Fibroblast of upper back skin (primary cell): ENCODE results near the gene DCUN1D1.

ENCODE experiments used
- DNase-seq: peaks from one replicate; pipeline ENCODE4 v3.0.0-alpha.2; 2013

Gene DCUN1D1

DNA sequence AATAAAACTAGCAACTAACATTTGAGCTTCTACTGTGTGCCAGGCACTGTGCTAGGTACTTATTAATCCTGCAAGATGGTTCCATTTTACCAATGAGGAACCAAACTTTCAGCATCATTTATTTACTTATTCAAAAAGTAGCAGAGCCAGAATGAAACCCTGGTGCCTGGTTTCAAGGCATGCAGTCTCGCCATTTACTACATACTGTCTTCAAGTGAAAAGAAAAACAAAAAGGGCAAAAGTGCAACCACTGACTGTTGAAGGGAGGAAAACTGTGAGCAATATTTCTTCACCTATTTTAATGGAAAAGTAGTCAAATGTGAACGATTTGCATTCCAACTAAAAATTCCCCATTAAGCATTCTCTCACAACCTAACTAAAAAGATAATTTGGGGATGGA, 8.7 kb downstream of the DCUN1D1 start:
- DNase-seq, result no peak

DNA sequence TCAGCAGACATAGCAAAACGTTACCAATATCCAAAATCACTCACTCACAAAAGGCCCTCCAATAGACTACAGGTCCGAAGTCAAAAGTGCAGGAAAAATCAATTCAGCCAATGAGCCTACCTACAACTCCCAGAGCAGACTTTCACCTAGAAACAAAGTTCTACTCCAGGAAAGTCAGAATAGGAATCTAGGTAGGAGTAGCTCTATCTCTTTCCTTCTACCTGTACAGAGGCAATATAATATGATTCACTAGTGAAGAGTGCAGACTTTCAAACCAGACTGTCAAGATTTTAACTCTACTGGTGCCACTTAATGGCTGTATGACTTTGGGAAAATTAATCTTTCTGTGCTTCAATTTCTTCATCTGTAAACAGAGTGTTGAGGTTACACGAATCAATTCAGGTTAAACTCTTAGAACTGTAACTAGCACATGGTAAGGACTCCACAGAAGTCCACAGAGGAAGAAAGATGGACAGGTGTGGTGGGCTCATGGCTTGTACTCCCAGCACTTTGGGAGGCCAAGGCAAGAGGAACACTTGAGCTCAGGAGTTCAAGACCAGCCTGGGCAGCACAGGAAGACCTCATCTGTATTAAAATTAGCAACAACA, 9.4 kb downstream of the DCUN1D1 start:
- DNase-seq, result no peak

DNA sequence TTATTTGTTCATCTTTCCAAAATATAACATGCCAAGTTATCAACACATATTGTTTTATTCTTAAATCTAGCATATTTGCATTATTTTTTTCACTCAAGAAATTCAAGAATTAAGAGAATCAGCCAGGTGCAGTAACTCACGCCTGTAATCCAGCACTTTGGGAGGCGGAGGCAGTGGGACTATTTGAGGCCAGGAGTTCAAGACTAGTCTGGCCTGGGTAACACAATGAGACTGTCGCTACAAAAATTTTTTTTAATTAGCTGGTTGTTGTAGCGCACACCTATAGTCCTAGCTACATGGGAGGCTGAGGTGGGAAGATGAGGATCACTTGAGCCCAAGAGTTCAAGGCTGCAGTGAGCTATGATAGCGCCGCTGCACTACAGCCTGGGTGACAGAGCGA, 10.5 kb downstream of the DCUN1D1 start:
- no peak for DNase-seq

DNA sequence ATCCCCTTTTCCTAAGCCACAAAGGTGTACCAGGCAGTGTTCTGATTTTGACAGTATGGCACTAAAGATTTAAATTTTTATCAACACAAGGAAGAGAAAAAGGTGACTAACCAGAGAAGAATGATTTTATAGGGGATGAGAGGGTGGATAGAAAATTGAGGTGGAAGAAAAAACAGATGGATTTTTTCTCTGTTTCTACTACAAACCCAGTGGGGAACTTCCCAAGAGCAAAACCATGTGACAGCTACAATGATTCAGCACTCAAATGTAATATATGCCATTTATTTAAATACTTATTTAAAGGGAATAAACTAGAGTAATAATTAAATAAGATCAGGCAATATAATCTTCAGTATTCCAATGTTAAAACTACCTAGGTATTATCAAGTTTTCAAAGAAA, 11.1 kb downstream of the DCUN1D1 start:
- DNase-seq, result peak; percentile 62

DNA sequence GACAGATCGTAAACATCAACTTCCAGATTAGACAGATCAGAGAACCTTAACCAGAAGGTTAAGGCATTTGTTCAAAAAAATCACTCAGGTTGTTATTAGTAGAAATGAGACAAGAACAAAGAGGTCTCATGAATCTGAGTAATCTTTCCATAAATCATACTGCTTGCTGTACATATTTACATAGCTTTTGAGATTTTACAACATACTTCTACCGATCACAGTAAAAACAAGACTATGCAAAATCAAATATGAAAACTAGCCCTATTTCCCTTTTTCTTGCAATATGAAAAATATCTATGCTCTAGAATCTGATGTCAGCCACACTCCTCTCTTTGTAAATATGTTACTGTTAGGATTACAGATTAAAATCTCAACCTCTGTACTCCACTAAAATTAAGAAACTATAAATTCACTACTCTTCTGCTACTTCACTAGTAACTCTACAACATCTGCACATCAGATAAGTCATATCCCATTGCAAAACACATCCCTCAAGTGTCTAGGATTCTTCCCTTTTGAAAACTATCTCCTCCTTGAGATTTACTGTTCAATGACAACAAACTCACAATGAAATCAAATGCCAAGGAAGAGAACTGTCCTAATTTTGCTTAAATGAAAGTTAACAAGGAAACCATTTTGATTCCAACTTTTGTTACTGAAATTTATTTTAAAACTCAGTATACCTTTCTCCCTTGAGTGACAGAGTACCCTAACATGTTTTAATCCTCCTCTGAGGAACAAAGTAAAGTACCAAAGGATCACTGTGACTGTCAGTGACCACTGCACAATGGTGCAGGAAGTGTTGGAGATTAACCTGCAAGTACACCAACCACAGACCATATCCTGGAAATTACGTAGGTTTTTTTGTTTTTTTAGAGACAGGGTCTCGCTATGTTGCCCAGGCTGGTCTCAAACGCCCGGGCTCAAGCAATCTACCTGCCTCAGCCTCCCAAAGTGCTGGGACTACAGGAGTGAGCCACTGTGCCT, 12.8 kb downstream of the DCUN1D1 start:
- DNase-seq, result no peak

DNA sequence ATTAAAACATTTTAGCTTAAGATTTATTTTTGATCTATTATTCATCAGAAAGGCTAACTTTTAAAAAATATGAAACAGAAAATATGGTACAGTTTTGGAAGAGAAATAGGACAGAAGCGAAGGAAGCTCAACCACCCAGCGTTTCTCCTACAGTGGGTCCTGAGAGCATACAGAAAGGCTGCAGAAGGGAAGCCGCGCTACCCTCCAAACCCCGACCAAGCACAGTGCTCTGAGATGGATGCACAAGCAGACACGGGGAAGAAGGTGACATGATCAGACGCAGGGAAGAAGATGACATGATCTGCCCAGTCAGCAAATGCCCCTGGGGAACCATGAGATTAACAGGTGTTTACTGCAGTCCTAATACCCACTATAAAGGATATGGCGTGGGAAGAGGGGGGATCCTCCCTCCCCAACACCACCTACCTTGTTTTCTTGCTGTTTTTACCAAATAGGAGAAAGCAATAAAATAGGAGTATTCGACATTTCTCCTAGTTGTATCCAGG, 14.4 kb downstream of the DCUN1D1 start:
- DNase-seq, result no peak

DNA sequence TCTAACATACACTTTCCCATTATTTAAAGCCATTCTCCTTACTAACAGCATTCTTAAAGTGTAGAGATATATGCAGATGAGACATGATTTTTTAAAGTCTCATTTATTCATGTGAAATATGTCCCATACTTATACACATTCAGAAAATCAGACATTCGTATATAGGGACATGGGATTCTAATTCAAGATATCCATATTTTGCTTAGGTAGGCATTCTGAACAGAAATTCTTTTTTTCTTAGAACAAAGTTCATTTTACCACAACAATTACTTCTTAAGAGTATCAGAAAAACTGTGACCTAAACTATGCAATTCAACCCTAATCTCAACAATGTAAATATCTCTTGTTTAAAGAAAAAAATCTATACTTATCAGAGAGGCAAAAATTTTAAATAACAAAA, 16.2 kb downstream of the DCUN1D1 start:
- DNase-seq, result no peak

DNA sequence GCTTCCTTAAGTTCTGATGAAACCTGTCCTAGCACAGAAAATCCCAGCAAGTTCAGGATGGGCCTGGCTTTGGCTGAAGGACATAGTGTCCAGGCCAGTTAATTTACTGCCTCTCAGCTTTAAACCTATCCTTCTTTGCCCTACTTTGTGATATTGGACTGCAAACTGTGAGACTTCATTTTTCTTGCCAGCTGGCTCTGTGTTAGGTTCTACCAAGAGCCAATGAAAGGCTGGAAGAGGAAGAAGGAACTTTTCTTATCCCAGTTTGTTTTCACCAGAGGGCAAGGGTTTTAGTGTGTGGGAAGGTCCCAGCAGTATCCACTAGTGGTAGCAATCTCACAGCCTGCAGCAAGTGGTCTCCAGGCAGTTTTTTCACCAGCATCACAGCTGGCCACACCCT, 18.2 kb downstream of the DCUN1D1 start:
- no peak for DNase-seq

DNA sequence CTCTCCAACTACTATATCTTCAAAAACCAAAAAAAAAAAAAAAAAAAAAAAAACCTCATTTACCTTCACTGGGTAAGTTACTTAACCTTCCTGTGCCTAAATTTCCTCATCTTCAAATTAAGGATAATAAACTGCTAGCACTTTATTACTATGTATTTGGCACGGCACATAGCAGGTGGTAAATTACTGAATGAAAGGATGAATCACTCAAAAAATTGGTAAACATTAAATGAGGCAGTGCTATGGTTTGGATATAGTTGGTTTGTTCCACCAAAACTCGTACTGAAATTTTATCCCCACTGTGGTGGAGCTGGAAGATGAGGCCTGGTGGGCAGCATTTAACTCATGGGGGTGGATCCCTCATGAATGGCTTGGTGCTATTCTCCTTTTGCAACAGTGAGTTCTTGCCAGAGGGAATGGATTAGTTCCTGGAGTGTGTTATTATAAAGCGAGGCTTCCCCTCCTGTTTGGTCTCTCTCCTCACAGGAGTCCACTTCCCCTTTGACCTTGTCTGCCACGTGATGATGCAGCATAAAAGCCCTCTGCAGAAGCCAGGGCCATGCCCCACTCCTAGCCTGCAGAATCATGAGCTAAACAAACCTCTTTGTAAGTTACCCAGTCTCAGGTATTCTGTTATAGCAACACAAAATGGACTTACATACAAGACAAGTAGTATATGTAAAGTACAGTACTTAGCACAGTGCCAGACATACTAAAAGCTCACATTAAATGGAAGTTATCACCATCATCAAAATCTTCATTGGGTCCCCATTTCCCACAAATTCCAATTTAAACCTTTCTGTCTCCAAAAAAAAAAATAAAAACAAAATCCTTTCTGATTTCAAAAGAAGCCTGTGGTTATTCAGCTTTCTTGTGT, 20.6 kb downstream of the DCUN1D1 start:
- DNase-seq, result no peak

DNA sequence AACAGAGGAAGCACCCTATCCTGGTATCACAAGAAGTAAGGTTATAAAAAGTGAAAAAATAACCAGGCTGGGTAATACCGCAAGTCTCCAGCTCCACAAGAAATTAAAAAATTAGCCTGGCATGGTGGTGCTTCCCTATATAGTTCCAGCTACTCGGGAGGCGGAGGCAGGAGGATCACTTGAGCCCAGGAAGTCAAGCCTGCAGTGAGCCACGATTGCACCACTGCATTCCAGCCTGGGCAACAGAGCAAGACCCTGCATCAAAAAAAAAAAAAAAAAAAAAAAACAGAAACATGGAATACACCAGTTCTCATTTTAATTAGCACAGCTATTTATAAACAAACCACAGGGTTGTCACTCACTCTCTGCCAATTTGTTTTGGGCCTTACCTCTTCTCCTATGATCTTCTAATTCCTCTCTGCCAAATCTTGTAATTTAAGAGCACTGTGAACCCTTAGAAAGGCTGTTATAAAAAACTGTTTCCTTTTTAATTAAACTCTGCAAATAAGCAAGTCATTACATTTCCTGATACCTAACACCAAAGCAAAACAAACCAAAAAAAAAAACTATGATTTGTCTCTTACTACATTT, 22.6 kb downstream of the DCUN1D1 start:
- no peak for DNase-seq

DNA sequence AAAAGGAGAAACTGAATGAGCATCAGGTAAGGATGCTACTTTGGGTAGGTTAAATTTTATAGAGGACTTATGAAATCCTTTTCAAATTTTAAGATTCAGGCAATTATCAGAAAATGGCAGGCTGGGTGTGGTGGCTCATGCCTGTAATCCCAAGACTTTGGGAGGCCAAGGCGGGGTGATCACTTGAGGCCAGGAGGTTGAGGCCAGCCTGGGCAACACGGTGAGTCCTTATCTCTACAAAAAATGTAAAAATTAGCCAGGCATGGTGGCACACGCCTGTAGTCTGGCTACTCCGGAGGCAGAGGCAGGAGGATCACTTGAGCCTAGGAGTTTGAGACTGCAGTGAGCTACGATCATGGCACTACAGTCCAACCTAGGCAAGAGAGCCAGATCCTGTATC, 23.1 kb downstream of the DCUN1D1 start:
- no peak for DNase-seq

DNA sequence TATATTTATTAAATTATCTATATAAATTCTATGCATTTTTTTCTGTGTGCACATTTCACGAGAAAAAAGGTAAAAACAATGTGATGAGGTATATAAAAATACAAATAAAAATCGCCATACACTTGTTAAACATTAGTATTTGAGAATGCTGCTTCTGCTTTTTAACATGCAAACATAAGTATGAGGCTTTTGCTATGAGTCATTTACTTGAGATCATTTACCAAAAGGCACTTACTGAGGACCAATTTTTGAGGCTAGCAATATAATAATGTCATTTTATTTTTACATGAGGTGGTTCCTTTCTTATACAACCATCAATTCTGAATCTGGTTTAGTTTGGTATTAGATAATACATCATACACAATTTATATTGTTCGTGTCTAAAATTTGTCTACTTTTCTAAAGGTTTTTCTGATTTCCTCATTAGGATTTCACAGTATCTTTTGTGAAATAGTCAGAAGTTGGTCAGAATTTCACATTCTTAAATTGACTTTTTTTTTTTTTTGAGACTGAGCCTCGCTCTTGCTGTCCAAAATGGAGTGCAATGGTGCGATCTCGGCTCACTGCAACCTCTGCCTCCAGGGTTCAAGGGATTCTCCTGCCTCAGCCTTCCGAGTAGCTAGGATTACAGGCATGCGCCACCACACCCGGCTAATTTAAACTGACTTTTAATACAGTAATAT, 25.6 kb downstream of the DCUN1D1 start:
- no peak for DNase-seq

DNA sequence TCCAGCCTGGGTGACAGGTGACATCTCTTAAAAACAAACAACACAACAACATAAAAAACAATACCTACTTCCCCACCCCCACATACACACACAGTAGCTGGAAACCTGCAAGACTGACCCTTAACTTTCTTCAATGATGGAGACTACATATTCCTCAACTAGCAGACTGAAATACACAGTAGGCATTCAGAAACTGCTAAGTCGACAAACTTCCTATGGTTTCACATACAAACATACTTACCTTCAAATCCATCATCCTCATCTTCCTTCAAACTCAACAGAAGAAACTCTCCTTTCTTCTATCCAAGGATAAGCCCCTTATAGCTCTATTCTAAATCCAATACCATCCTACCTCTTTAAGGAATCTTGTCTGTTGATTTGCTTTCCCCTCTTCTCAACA, 30.6 kb downstream of the DCUN1D1 start:
- DNase-seq, result no peak

DNA sequence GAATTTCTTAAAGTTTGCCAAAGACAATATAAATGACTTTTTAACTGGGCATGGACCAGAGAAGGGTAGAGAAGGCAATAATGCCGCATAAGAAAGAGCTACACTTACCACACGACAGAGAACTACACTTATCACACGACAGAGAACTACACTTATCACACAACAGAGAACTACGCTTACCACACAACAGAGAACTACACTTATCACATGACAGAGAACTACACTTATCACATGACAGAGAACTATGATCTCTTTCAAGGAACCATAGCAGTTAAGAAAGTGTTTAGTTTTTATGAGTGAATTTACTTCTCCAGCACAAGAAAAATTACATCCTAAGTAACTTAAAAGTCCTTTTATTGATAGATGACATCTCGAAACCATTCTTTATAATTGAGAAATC, 32.0 kb downstream of the DCUN1D1 start:
- no peak for DNase-seq

DNA sequence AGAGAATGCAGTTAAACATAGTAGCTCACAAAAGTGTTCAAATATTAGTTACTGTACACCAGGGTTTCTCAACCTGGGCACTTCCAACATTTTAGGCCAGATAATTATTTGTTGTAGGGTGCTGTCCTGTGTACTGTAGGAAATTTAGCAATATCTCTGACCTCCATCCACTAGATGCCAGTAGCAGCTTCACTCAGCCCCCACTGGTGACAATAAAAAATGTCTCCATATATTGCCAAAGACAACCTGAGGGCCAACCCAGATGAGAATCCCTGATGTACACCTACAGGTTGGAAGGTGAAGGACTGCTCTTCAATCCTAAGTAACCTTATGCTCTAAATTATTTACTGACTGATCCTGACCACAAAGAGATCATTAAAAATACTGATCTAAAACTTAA, 32.5 kb downstream of the DCUN1D1 start:
- DNase-seq, result no peak

DNA sequence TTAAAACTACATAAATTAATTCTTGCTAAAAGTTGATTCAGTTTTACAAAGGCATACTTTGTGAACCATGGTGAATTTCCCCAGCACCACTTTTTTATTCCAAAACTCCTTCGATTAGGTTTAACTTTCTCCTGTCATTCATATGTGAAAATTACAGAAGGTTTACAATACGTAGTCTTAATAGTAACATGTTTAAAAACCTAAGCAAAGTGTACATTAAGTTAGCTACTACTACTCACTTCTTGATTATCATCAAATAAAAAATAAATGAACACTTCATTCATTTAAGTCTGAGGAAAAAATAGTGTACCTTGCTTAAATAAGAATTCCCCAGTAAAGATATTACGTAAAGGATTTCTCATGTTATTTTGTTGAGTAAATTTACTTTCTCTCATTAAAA, 38.6 kb downstream of the DCUN1D1 start:
- DNase-seq, result no peak

DNA sequence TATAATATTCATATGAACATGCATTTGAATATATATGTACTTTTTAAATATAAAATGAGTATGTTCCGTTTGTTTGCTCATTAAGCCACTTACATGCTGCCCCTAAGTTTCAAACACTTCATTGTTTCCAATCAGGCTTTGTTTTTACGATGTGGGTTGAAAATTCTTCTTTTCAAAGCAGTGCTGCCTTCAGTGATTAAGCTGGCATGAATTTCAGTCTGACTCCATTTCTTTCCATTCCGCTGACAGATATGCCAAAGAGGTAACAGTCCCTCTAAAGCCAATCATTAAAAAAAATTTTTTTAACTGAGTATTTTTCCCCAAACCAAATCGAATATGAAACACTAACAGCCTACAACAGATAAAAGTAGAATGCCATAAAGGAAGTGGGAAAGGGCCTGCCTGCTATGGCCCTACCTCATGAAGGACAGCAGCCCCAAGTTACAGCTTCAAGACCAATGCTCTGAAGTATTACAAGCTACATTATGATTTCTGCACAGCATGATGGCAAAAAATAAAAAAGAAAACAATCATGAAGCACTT, 40.0 kb downstream of the DCUN1D1 start:
- DNase-seq, result no peak

DNA sequence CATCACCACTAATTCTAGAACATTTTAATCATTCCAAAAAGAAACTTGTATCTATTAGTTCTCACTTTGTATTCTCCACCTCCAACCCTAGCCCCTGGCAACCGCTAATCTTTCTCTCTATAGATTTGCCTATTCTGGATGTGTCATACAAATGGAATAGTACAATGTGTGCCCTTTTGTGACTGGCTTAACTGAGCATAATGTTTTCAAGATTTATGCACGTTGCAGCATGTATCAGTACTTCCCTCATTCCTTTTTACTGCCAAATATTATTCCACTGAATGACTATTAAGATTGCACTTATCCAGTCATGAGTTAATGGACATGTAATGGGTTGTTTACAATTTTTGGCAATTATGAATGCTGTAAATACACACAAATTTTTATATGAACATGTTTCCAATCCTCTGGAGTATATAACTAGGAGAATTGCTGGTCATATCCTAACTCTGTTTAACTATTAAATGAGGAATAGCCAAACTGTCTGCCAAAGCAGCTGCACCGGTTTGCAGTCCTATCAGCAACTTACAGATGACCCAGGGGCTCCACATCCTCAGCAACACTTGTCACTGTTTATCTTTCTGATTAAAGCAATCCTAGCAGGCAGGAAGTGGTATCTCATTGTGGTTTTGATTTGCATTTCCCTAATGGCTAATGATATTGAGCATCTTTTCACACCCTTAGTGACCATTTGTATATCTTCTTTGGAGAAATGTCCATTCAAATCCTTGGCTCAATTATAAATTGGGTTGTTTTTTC, 42.9 kb downstream of the DCUN1D1 start:
- no peak for DNase-seq

DNA sequence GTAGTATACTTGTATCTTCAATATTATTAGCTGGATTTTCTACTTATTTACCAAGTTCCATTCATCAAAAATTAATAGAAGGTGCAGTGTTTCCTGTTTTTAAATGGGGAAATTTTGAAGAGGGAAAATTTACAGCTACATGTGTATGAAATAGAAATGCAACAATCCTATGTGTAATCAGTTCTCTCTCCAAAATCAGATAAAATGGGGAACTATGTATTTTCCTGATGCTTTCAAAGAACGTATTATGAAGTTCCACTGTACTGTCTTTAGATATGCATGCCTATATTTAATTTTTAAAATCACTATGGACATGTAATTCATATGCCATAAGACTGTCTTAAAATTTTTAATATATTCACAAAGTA, 43.4 kb downstream of the DCUN1D1 start:
- DNase-seq, result no peak

DNA sequence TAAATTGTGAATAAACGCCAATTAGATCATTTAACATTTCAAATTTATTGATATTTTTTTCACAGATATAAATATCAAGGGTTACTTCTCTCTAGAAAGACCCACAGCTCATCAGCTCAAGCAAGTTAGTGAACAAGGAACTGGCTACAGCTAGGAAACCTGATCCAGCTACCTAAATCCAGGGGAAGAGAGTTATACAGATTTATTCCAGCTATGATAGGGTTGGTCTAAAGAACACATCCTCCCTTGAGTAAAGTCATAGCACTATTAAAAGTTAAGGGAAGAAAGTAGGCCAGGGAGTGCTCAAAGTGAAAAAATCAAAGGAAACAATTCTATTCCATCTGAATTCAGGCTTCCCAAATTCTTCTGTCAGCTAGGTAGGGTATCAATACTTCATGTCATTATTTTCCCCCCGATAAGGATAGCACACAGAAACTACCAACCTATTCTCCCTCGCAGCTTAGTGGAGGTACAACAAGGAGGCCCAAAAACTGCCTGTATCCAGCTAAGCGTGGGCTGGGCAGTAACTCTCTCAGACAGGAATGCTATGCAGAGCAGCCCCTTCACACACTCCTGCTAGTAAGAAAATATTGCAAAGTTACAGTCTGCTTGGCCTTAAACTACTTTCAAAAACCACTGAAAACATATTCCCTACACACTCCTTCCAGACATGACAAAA, 44.0 kb downstream of the DCUN1D1 start:
- DNase-seq, result no peak

DNA sequence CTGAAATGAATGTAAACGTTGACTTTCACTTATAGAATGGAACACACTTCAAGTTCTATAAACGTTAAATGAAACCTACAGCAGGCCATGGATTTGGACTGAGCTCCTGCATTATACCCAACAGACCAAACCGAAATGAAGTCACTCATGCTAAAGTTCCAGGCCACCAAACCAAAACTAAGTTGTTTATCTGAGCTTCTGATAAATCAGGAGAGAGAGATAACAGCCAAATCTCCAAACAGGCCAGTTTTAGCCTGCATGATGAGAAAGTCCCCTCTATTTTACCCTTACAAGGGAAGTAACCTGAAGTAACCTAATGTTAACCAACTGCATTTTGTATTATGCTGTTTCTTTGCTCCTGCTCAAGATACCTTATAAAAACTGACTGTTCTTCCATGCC, 44.5 kb downstream of the DCUN1D1 start:
- no peak for DNase-seq
